Panc1 (cell line): ENCODE results near the gene INPP5A. TPM values are rescaled to one million over a fixed set of nuclear protein-coding genes. Genes with fewer than 3 reads are reported as not detected.

ENCODE experiments used
- ATAC-seq: fragments of 200-7000 bp; cut with Tn5 transposase; 2 replicates; pipeline ENCODE4 v1.9.1; 2020; ENCODE audit warnings: mild to moderate bottlenecking, moderate library complexity
- BruUV-seq: library from RNA; stranded (reverse); fragments of 400-500 nt; replicated peaks from 2 replicates; lab custom pipeline; 2021; lab: Mats Ljungman, UMichigan
- CTCF ChIA-PET: fragments of 300-600 bp; sonication (Branson Sonifier 250); formaldehyde crosslinking; loops from one replicate; lab custom pipeline; 2022; ENCODE audit warnings: antibody characterized with exemption; lab: Charles Lee
- POLR2A ChIA-PET: fragments of 300-600 bp; sonication (Branson Sonifier 250); formaldehyde crosslinking; loops from one replicate; lab custom pipeline; 2022; ENCODE audit warnings: antibody characterized with exemption; lab: Charles Lee
- DNase-seq: peaks from one replicate; pipeline ENCODE4 v3.0.0-alpha.2; 2010; ENCODE audit warnings: low read depth, low spot score
- H3K27ac ChIP-seq: 2 replicates; pipeline ENCODE4 v1.5.1; 2011; ENCODE audit warnings: mild to moderate bottlenecking, low read length, inconsistent platforms
- H3K27me3 ChIP-seq: fragments of 200-500 bp; sonication (Bioruptor generic); 2 replicates; pipeline ENCODE4 v1.6.0; 2014; ENCODE audit warnings: low read length, inconsistent platforms; ENCODE audit not compliant: control insufficient read depth, insufficient read depth
- H3K36me3 ChIP-seq: fragments of 200-500 bp; sonication (Bioruptor generic); 2 replicates; pipeline ENCODE4 v1.5.1; 2014; ENCODE audit warnings: inconsistent platforms, mild to moderate bottlenecking, low read length, moderate library complexity; ENCODE audit not compliant: control insufficient read depth, insufficient read depth
- H3K4me1 ChIP-seq: 2 replicates; pipeline ENCODE4 v1.5.1; 2011; ENCODE audit warnings: inconsistent platforms, mild to moderate bottlenecking, low read length, moderate library complexity; ENCODE audit not compliant: control insufficient read depth, insufficient read depth
- H3K4me3 ChIP-seq, 2 experiments: 2 replicates each; pipeline ENCODE4 v1.5.1; 2011 to 2012; ENCODE audit warnings: low read depth in 2 of 2, low read length in 2 of 2, mild to moderate bottlenecking in 2 of 2, inconsistent platforms in 1 of 2, moderate library complexity in 1 of 2
- H3K9me3 ChIP-seq: fragments of 200-500 bp; sonication (Bioruptor generic); 2 replicates; pipeline ENCODE4 v1.5.1; 2014; ENCODE audit warnings: low read depth, mild to moderate bottlenecking, inconsistent platforms, low read length, moderate library complexity; ENCODE audit not compliant: control insufficient read depth, insufficient read depth
- CTCF ChIP-seq: fragments of 450-650 bp; IDR thresholded peaks from 2 replicates; pipeline ENCODE4 v1.5.1; 2017; ENCODE audit warnings: mild to moderate bottlenecking
- POLR2AphosphoS5 ChIP-seq: IDR thresholded peaks from 2 replicates; pipeline ENCODE4 v1.6.1; 2012; ENCODE audit warnings: mild to moderate bottlenecking, low read depth, low read length, moderate library complexity
- REST ChIP-seq, 2 experiments: IDR thresholded peaks; 2 replicates each; pipeline ENCODE4 v1.6.1; 2011 to 2012; ENCODE audit warnings: low read depth in 2 of 2, control low read depth in 1 of 2, low read length in 1 of 2, mild to moderate bottlenecking in 1 of 2, moderate library complexity in 1 of 2; ENCODE audit not compliant: insufficient read depth in 1 of 2
- SIN3A ChIP-seq: IDR thresholded peaks from 2 replicates; pipeline ENCODE4 v1.6.1; 2012; ENCODE audit warnings: low read depth, mild to moderate bottlenecking, low read length, moderate library complexity, borderline replicate concordance; ENCODE audit not compliant: insufficient read depth
- TCF7L2 ChIP-seq: IDR thresholded peaks from 2 replicates; pipeline ENCODE4 v1.6.1; 2011; ENCODE audit warnings: mild to moderate bottlenecking, low read depth, low read length, inconsistent platforms
- in situ Hi-C: cut with HindIII; loops from 2 replicates; pipeline ENCODE4 v1.10.0; 2016; ENCODE audit warnings: low sequenced_read_pairs, low pct_unique_long_range_greater_than_20kb
- intact Hi-C: fragments of 100-400 bp; cut with micrococcal nuclease; formaldehyde crosslinking; loops from one replicate; pipeline ENCODE4 v1.10.0; 2022; ENCODE audit not compliant: unreplicated experiment
- total RNA-seq: library from RNA; stranded (reverse); gene quantifications from one replicate; pipeline ENCODE4 v1.2.1, GENCODE V29; 2021; ENCODE audit not compliant: unreplicated experiment

Gene INPP5A
- total RNA-seq, 1 experiment from 2014 or later = 60.0 TPM

GRCh38 chr10:132748135-132748534 lies 210.5 kb downstream of the INPP5A start:
- H3K9me3 ChIP-seq = no peaks in the 10 kb centered on the region
- CTCF ChIA-PET = no interaction called here
- H3K4me3 ChIP-seq = no peak overlapping the region
- TF ChIP-seq POLR2AphosphoS5 (no peak), TCF7L2 (no peak), CTCF (no peak), SIN3A (no peak), REST (IDR thresholded peaks at IDR 0.05; ENCODE audit: insufficient read depth in 1 of 2, low read depth in 2 of 2, low read length in 1 of 2) (no peak)
- no peak overlapping the region for H3K27ac ChIP-seq
- no TSS peak for BruUV-seq
- H3K4me1 ChIP-seq = no peaks in the 10 kb centered on the region
- no peaks in the 10 kb centered on the region for H3K36me3 ChIP-seq
- intact Hi-C loops = no loop called here
- POLR2A ChIA-PET = no interaction called here
- DNase-seq = no peak
- H3K27me3 ChIP-seq = no peaks in the 10 kb centered on the region
- ATAC-seq = no peak
- in situ Hi-C loops = no loop called here

GRCh38 chr10:132748545-132749370 lies 211.2 kb downstream of the INPP5A start:
- in situ Hi-C loops = no loop called here
- no TSS peak for BruUV-seq

More at GRCh38 chr10:132748545-132749370, 211.2 kb downstream of the INPP5A start:
- intact Hi-C loops = no loop called here
- no peaks in the 10 kb centered on the region for H3K27me3 ChIP-seq
- no peaks in the 10 kb centered on the region for H3K4me1 ChIP-seq
- TF ChIP-seq CTCF (no peak), REST (IDR thresholded peaks at IDR 0.05; ENCODE audit: insufficient read depth in 1 of 2, low read depth in 2 of 2, low read length in 1 of 2) (no peak), SIN3A (no peak), TCF7L2 (no peak), POLR2AphosphoS5 (no peak)
- no peaks in the 10 kb centered on the region for H3K9me3 ChIP-seq
- H3K36me3 ChIP-seq = no peaks in the 10 kb centered on the region
- CTCF ChIA-PET = no interaction called here
- ATAC-seq = no peak
- H3K27ac ChIP-seq = no peak overlapping the region
- no peak overlapping the region for H3K4me3 ChIP-seq
- no peak for DNase-seq
- POLR2A ChIA-PET = no interaction called here
